ENCODE measurements around the gene COPZ2.
"Not testable (repeated sequence)": the region's sequence is repeated elsewhere in the genome, so short reads cannot be mapped to it uniquely, and the experiment has no call there.

The COPZ2 gene

GRCh38 chr17:48037036-48037837 lies at the start of gene COPZ2:
Gene COPZ2 (minus strand): TSS chr17:48037797. CDS start chr17:48037777, 20 bp downstream.
- DNase-seq (ENCODE audit: low read depth), result peak; percentile 35

GRCh38 chr17:48084932-48085331 lies 47.3 kb upstream of the COPZ2 start:
- DNase-seq (ENCODE audit: low read depth), result no peak

- DNase-seq (ENCODE audit: low read depth), result no peak
Observed at GRCh38 chr17:48081858-48082257, 44.3 kb upstream of the COPZ2 start.

- not testable (repeated sequence) for DNase-seq (ENCODE audit: low read depth)
Observed at GRCh38 chr17:48077152-48077551, 39.6 kb upstream of the COPZ2 start.

- peak; percentile 21 for DNase-seq (ENCODE audit: low read depth)
Observed at GRCh38 chr17:48074322-48075081, 36.9 kb upstream of the COPZ2 start.

- DNase-seq (ENCODE audit: low read depth), result not testable (repeated sequence)
Observed at GRCh38 chr17:48073566-48074094, 36.0 kb upstream of the COPZ2 start.

GRCh38 chr17:48072811-48073210 lies 35.2 kb upstream of the COPZ2 start:
- not testable (repeated sequence) for DNase-seq (ENCODE audit: low read depth)

GRCh38 chr17:48071654-48072053 lies 34.1 kb upstream of the COPZ2 start:
- DNase-seq (ENCODE audit: low read depth), result no peak

GRCh38 chr17:48070195-48070594 lies 32.6 kb upstream of the COPZ2 start:
- DNase-seq (ENCODE audit: low read depth), result no peak

- DNase-seq (ENCODE audit: low read depth), result no peak
Observed at GRCh38 chr17:48068491-48068961, 30.9 kb upstream of the COPZ2 start.

- DNase-seq (ENCODE audit: low read depth), result not testable (repeated sequence)
Observed at GRCh38 chr17:48067808-48068207, 30.2 kb upstream of the COPZ2 start.

GRCh38 chr17:48067245-48067644 lies 29.6 kb upstream of the COPZ2 start:
- no peak for DNase-seq (ENCODE audit: low read depth)

GRCh38 chr17:48066656-48067055 lies 29.1 kb upstream of the COPZ2 start:
- no peak for DNase-seq (ENCODE audit: low read depth)

GRCh38 chr17:48066192-48066591 lies 28.6 kb upstream of the COPZ2 start:
- no peak for DNase-seq (ENCODE audit: low read depth)

GRCh38 chr17:48064638-48065037 lies 27.0 kb upstream of the COPZ2 start:
- no peak for DNase-seq (ENCODE audit: low read depth)

- no peak for DNase-seq (ENCODE audit: low read depth)
Observed at GRCh38 chr17:48062273-48062672, 24.7 kb upstream of the COPZ2 start.

- DNase-seq (ENCODE audit: low read depth), result no peak
Observed at GRCh38 chr17:48060249-48060648, 22.7 kb upstream of the COPZ2 start.

GRCh38 chr17:48059125-48059668 lies 21.6 kb upstream of the COPZ2 start:
- no peak for DNase-seq (ENCODE audit: low read depth)

- DNase-seq (ENCODE audit: low read depth), result no peak
Observed at GRCh38 chr17:48058393-48059124, 21.0 kb upstream of the COPZ2 start.

GRCh38 chr17:48057626-48058025 lies 20.0 kb upstream of the COPZ2 start:
- no peak for DNase-seq (ENCODE audit: low read depth)

- no peak for DNase-seq (ENCODE audit: low read depth)
Observed at GRCh38 chr17:48056879-48057278, 19.3 kb upstream of the COPZ2 start.

GRCh38 chr17:48056246-48056745 lies 18.7 kb upstream of the COPZ2 start:
- DNase-seq (ENCODE audit: low read depth), result no peak

Data from stimulated activated CD8-positive, alpha-beta memory T cell treated with anti-CD3 and anti-CD28 coated beads, Interleukin-12 subunit alpha, Interleukin-12 subunit beta, amount 100 ng/mL, for 4 hours (primary cell).